IMR-90 (cell line): ENCODE results near the gene FNDC5. TPM values are rescaled to one million over a fixed set of nuclear protein-coding genes. Genes with fewer than 3 reads are reported as not detected.

Experiments
- ATAC-seq: fragments of 200-7000 bp; cut with Tn5 transposase; 2 replicates; pipeline ENCODE4 v1.9.1; 2020; ENCODE audit warnings: low read depth, mild to moderate bottlenecking, moderate library complexity
- BruUV-seq: library from RNA; stranded (reverse); fragments of 400-500 nt; replicated peaks from 2 replicates; lab custom pipeline; 2021; lab: Mats Ljungman, UMichigan
- CTCF ChIA-PET: fragments of 300-600 bp; formaldehyde crosslinking; extraction: SDS; loops from one replicate; lab custom pipeline; 2021; ENCODE audit warnings: antibody characterized with exemption; lab: Yijun Ruan, JAX
- POLR2A ChIA-PET: fragments of 300-600 bp; sonication (Branson Sonifier 250); formaldehyde crosslinking; loops from one replicate; lab custom pipeline; 2022; ENCODE audit warnings: antibody characterized with exemption; ENCODE audit not compliant: unreplicated experiment; lab: Charles Lee
- DNase-seq: peaks from one replicate; pipeline ENCODE4 v3.0.0; 2013
- H2AFZ ChIP-seq: replicated peaks from 2 replicates; pipeline ENCODE3; 2013; ENCODE audit warnings: low read length, mild to moderate bottlenecking; ENCODE audit not compliant: poor library complexity
- H2AK5ac ChIP-seq: 2 replicates; pipeline ENCODE4 v1.6.1; 2013; ENCODE audit warnings: low read depth, low read length, inconsistent platforms
- H2AK9ac ChIP-seq: replicated peaks from 2 replicates; pipeline ENCODE3; 2013; ENCODE audit warnings: mild to moderate bottlenecking, low read depth, low read length, moderate library complexity; ENCODE audit not compliant: poor library complexity
- H2BK120ac ChIP-seq: 2 replicates; pipeline ENCODE4 v1.6.1; 2013; ENCODE audit warnings: low read depth, low read length, inconsistent platforms
- H2BK15ac ChIP-seq: 3 replicates; pipeline ENCODE4 v1.6.1; 2013; ENCODE audit warnings: low read depth, low read length, inconsistent platforms
- H2BK20ac ChIP-seq: 2 replicates; pipeline ENCODE4 v1.6.1; 2013; ENCODE audit warnings: low read depth, mild to moderate bottlenecking, inconsistent platforms, low read length, moderate library complexity
- H2BK5ac ChIP-seq: 2 replicates; pipeline ENCODE4 v1.6.1; 2013; ENCODE audit warnings: mild to moderate bottlenecking, low read depth, low read length, inconsistent platforms; ENCODE audit not compliant: poor library complexity, severe bottlenecking
- H3K14ac ChIP-seq: replicated peaks from 2 replicates; pipeline ENCODE4 v1.6.1; 2013; ENCODE audit warnings: low read depth, low read length, inconsistent platforms
- H3K18ac ChIP-seq: 2 replicates; pipeline ENCODE4 v1.6.1; 2013; ENCODE audit warnings: low read depth, low read length, control low read depth
- H3K23ac ChIP-seq: 2 replicates; pipeline ENCODE4 v1.6.1; 2013; ENCODE audit warnings: low read depth, low read length, inconsistent platforms
- H3K27ac ChIP-seq: 2 replicates; pipeline ENCODE4 v1.5.1; 2013; ENCODE audit warnings: mild to moderate bottlenecking, control low read depth, low read length; ENCODE audit not compliant: insufficient read depth
- H3K27me3 ChIP-seq: 2 replicates; pipeline ENCODE4 v1.6.1; 2013; ENCODE audit warnings: low read length; ENCODE audit not compliant: control insufficient read depth, insufficient read depth
- H3K36me3 ChIP-seq: 2 replicates; pipeline ENCODE4 v1.6.1; 2013; ENCODE audit warnings: low read length, mixed read lengths; ENCODE audit not compliant: control insufficient read depth, insufficient read depth
- H3K4ac ChIP-seq: 2 replicates; pipeline ENCODE4 v1.6.1; 2013; ENCODE audit warnings: low read depth, low read length, inconsistent platforms
- H3K4me1 ChIP-seq: 2 replicates; pipeline ENCODE4 v1.6.1; 2013; ENCODE audit warnings: low read length, mixed read lengths; ENCODE audit not compliant: control insufficient read depth, insufficient read depth
- H3K4me2 ChIP-seq: 2 replicates; pipeline ENCODE4 v1.6.1; 2013; ENCODE audit warnings: low read depth, mild to moderate bottlenecking, control low read depth, low read length, moderate library complexity
- H3K4me3 ChIP-seq: 2 replicates; pipeline ENCODE4 v1.5.1; 2013; ENCODE audit warnings: low read depth, mild to moderate bottlenecking, control low read depth, low read length, moderate library complexity; ENCODE audit not compliant: insufficient read depth
- H3K56ac ChIP-seq: 2 replicates; pipeline ENCODE4 v1.6.1; 2013; ENCODE audit warnings: low read length, inconsistent platforms; ENCODE audit not compliant: insufficient read depth; ENCODE audit errors: extremely low read depth
- H3K79me1 ChIP-seq, 2 experiments: 2 replicates each; pipeline ENCODE4 v1.6.1; 2013; ENCODE audit warnings: low read length in 2 of 2, inconsistent platforms in 1 of 2, low read depth in 1 of 2
- H3K9ac ChIP-seq: 2 replicates; pipeline ENCODE4 v1.6.1; 2013; ENCODE audit warnings: low read depth, low read length, control low read depth
- H3K9me1 ChIP-seq: 2 replicates; pipeline ENCODE4 v1.6.1; 2013; ENCODE audit warnings: low read length, inconsistent platforms; ENCODE audit not compliant: insufficient read depth
- H3K9me3 ChIP-seq: 2 replicates; pipeline ENCODE4 v1.6.1; 2013; ENCODE audit warnings: low read length; ENCODE audit not compliant: control insufficient read depth, insufficient read depth
- H4K20me1 ChIP-seq: 2 replicates; pipeline ENCODE4 v1.6.1; 2013; ENCODE audit warnings: low read length, inconsistent platforms; ENCODE audit not compliant: insufficient read depth
- H4K5ac ChIP-seq: 2 replicates; pipeline ENCODE4 v1.6.1; 2013; ENCODE audit warnings: mild to moderate bottlenecking, low read depth, low read length, control low read depth
- H4K8ac ChIP-seq, 2 experiments: 2 replicates each; pipeline ENCODE4 v1.6.1; 2013; ENCODE audit warnings: low read depth in 2 of 2, low read length in 2 of 2, control low read depth in 1 of 2, inconsistent platforms in 1 of 2
- H4K91ac ChIP-seq: 2 replicates; pipeline ENCODE4 v1.6.1; 2013; ENCODE audit warnings: low read depth, low read length, inconsistent platforms; ENCODE audit not compliant: insufficient read depth
- BHLHE40 ChIP-seq: fragments of 150-350 bp; IDR thresholded peaks from 2 replicates; pipeline ENCODE4 v1.6.1; 2016; ENCODE audit warnings: mild to moderate bottlenecking, low read depth, low read length
- CEBPB ChIP-seq: IDR thresholded peaks from 2 replicates; pipeline ENCODE4 v1.6.1; 2012; ENCODE audit warnings: low read depth, low read length, improper control_type of control experiment
- CHD1 ChIP-seq: IDR thresholded peaks from 2 replicates; pipeline ENCODE4 v1.6.1; 2012; ENCODE audit warnings: low read depth, low read length, improper control_type of control experiment
- ELK1 ChIP-seq: fragments of 150-350 bp; IDR thresholded peaks from 2 replicates; pipeline ENCODE4 v1.6.1; 2016; ENCODE audit warnings: low read depth, mild to moderate bottlenecking, low read length, moderate library complexity, borderline replicate concordance
- FOS ChIP-seq: fragments of 150-350 bp; IDR thresholded peaks from 2 replicates; pipeline ENCODE4 v1.6.1; 2016; ENCODE audit warnings: low read depth, low read length
- MAFK ChIP-seq: IDR thresholded peaks from 2 replicates; pipeline ENCODE4 v1.6.1; 2012; ENCODE audit warnings: low read depth, low read length, improper control_type of control experiment
- MAZ ChIP-seq: IDR thresholded peaks from 2 replicates; pipeline ENCODE4 v1.6.1; 2012; ENCODE audit warnings: low read depth, mild to moderate bottlenecking, low read length, improper control_type of control experiment, moderate library complexity, borderline replicate concordance
- MXI1 ChIP-seq: IDR thresholded peaks from 2 replicates; pipeline ENCODE4 v1.6.1; 2012; ENCODE audit warnings: low read depth, mild to moderate bottlenecking, low read length, moderate library complexity, borderline replicate concordance
- NFE2L2 ChIP-seq: fragments of 150-350 bp; IDR thresholded peaks from 2 replicates; pipeline ENCODE4 v1.6.1; 2016; ENCODE audit warnings: low read depth, mild to moderate bottlenecking, low read length
- POLR2A ChIP-seq: IDR thresholded peaks from 2 replicates; pipeline ENCODE4 v1.6.1; 2012; ENCODE audit warnings: mild to moderate bottlenecking, low read depth, low read length
- RAD21 ChIP-seq: IDR thresholded peaks from 2 replicates; pipeline ENCODE4 v1.6.1; 2012; ENCODE audit warnings: low read length, improper control_type of control experiment
- RFX5 ChIP-seq: IDR thresholded peaks from 2 replicates; pipeline ENCODE4 v1.8.0; 2012; ENCODE audit warnings: low read depth, mild to moderate bottlenecking, low read length, moderate library complexity
- SMC3 ChIP-seq: fragments of 150-350 bp; IDR thresholded peaks from 2 replicates; pipeline ENCODE4 v1.6.1; 2016; ENCODE audit warnings: low read depth, mild to moderate bottlenecking, antibody characterized with exemption, low read length, moderate library complexity
- USF2 ChIP-seq: fragments of 150-350 bp; IDR thresholded peaks from 2 replicates; pipeline ENCODE4 v1.6.1; 2017; ENCODE audit warnings: mild to moderate bottlenecking, antibody characterized with exemption, low read length, low read depth
- WGBS, 2 experiments: methylation state at CpG; one replicate each; pipeline versions ENCODE4 v1.1.5 to v1.1.7; 2013; ENCODE audit warnings: missing lambda C conversion rate in 2 of 2; ENCODE audit not compliant: insufficient read length in 1 of 2; ENCODE audit errors: extremely low coverage in 2 of 2; 5-methylcytosine and 5-hydroxymethylcytosine counted together
- dilution Hi-C: fragments of 300-500 bp; cut with HindIII; formaldehyde crosslinking; loops from one replicate; pipeline ENCODE4 v1.14.3; 2018; ENCODE audit warnings: low sequenced_read_pairs; ENCODE audit not compliant: unreplicated experiment
- in situ Hi-C: fragments of 300-500 bp; cut with MboI; formaldehyde crosslinking; loops from 3 replicates; pipeline ENCODE4 v1.14.3; 2019; ENCODE audit warnings: low sequenced_read_pairs, inconsistent platforms, mixed read lengths
- intact Hi-C: fragments of 100-400 bp; cut with micrococcal nuclease; formaldehyde crosslinking; loops from 2 replicates; pipeline ENCODE4 v1.10.0; 2022
- polyA plus RNA-seq, 3 experiments: library from polyadenylated mRNA; depleted of rRNA; stranded (reverse); fragments of >200 nt; gene quantifications; 2 replicates each; pipeline ENCODE4 v1.2.3, GENCODE V29; 2012; ENCODE audit warnings: low replicate concordance in 1 of 3
- total RNA-seq: library from RNA; depleted of rRNA; stranded (reverse); fragments of >200 nt; gene quantifications from 2 replicates; pipeline ENCODE4 v1.2.3, GENCODE V29; 2012

Gene FNDC5
- total and polyA plus RNA-seq, 2 of the 4 experiments (the other 2 are of a cell fraction), result 1.2 to 1.6 TPM

- H3K27ac ChIP-seq, result no peak overlapping the region
- no peak overlapping the region for H2AK5ac ChIP-seq
- H3K4ac ChIP-seq, result no peak overlapping the region
- H2BK5ac ChIP-seq, result no peak overlapping the region
- no peaks in the 10 kb centered on the region for H3K36me3 ChIP-seq
- H2AK9ac ChIP-seq, result no peak overlapping the region
- H3K79me1 ChIP-seq, result no peaks in the 10 kb centered on the region
- dilution Hi-C loops, result no loop called here
- no peak overlapping the region for H3K9ac ChIP-seq
- DNase-seq (no peak), ATAC-seq (no peak)
- H2BK120ac ChIP-seq, result no peak overlapping the region
- H3K4me3 ChIP-seq, result no peak overlapping the region
- H2BK15ac ChIP-seq, result no peak overlapping the region
- in situ Hi-C loops, result no loop called here
- intact Hi-C loops, result no loop called here
- H4K91ac ChIP-seq, result no peak overlapping the region
- ChIA-PET CTCF (no interaction called here), POLR2A (no interaction called here)
- H3K4me1 ChIP-seq, result no peaks in the 10 kb centered on the region
- H3K14ac ChIP-seq, result no peak overlapping the region
- H3K27me3 ChIP-seq, result peaks cover 56% of the 10 kb centered on the region
- no peaks in the 10 kb centered on the region for H3K9me3 ChIP-seq
- H3K56ac ChIP-seq, result no peak overlapping the region; the same call in 1 of the 2 replicates
- no peaks in the 10 kb centered on the region; the same call in 1 of the 2 replicates for H4K20me1 ChIP-seq
- WGBS, 2 experiments, result 37% methylated on average over 5 of the region's 22 CpGs; no CpG with 5 or more reads in 1 of the 2 experiments
- no peak overlapping the region for H3K4me2 ChIP-seq
- H3K9me1 ChIP-seq, result peaks cover 5% of the 10 kb centered on the region; the same call in 1 of the 2 replicates
- no peak overlapping the region for H2AFZ ChIP-seq
- H3K23ac ChIP-seq, result no peak overlapping the region
- BruUV-seq, result no TSS peak
- no peak overlapping the region for H3K18ac ChIP-seq
- no peak overlapping the region for H4K5ac ChIP-seq
- H2BK20ac ChIP-seq, result no peak overlapping the region
- no peak overlapping the region for H4K8ac ChIP-seq
- TF ChIP-seq MXI1, result no peak
- no peak for TF ChIP-seq POLR2A
- no peak for TF ChIP-seq CEBPB
- no peak for TF ChIP-seq RAD21
- no peak for TF ChIP-seq BHLHE40
- TF ChIP-seq ELK1, result no peak
- no peak for TF ChIP-seq MAZ
- no peak for TF ChIP-seq MAFK
- no peak for TF ChIP-seq FOS
- TF ChIP-seq RFX5, result no peak
- TF ChIP-seq NFE2L2, result no peak
- TF ChIP-seq SMC3, result no peak
- no peak for TF ChIP-seq CHD1
- TF ChIP-seq USF2, result no peak
These were observed 11.4 kb upstream of the FNDC5 start for GRCh38 chr1:32881871-32882850.
